ENCODE data around the gene CACNA1E. TPM values are rescaled to one million over a fixed set of nuclear protein-coding genes. Genes with fewer than 3 reads are reported as not detected.

The CACNA1E gene
- total and polyA plus RNA-seq, 2 donors = 0.01 to 0.79 TPM

DNA sequence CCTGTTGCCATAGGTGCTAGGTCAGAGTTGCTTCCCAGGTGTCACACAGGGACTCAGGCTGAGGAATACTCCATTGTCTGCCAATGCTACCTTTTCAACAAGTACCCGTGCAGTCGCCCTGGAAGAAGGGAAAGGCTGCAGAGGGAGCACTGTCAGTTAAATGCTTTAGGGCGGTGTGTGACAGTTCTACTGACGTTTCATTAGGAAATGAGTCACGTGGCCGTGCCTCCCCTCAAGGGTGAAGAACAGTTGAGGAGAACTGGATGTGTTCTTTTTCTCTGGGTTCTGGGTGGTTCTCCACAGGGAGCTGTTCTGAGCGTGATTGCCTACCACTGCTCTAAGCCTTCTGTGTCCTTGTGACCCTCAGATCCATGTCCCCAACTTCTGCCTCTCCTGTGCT is 197.6 kb downstream of the CACNA1E start:
- 73% methylated on average over 7 of the region's 7 CpGs for WGBS
- no peak for DNase-seq (ENCODE audit: extremely low spot score)
- Histone ChIP-seq H3K27ac (ENCODE audit: low read depth) (no peak overlapping the region), H3K4me3 (ENCODE audit: low read depth, low read length) (no peak overlapping the region), H3K4me1 (ENCODE audit: insufficient read depth) (no peaks in the 10 kb centered on the region), H3K36me3 (ENCODE audit: insufficient read depth) (no peaks in the 10 kb centered on the region)

DNA sequence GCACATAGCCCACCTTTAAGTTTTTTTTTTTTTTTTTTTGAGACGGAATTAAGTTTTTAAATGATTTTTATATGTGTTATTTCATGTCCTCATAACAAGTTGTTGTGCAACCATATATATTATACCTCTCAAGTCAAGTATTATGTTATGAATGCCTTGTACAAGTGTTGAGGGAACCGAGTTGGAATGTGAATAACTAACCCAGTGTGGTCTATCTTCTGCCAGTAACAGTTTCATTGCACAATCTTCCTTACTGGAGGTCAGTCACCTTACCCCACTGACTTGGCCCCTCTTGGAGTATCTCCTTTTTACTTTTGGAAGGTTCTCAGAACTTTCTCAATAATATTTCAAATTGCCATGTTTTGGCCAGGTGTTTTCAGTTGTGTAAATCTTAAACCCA is 201.9 kb downstream of the CACNA1E start:
- Histone ChIP-seq H3K36me3 (ENCODE audit: insufficient read depth) (no peaks in the 10 kb centered on the region), H3K27ac (ENCODE audit: low read depth) (no peak overlapping the region), H3K4me1 (ENCODE audit: insufficient read depth) (no peaks in the 10 kb centered on the region), H3K4me3 (ENCODE audit: low read depth, low read length) (no peak overlapping the region)
- 78% methylated on average over 2 of the region's 2 CpGs for WGBS
- DNase-seq (ENCODE audit: extremely low spot score) = no peak

DNA sequence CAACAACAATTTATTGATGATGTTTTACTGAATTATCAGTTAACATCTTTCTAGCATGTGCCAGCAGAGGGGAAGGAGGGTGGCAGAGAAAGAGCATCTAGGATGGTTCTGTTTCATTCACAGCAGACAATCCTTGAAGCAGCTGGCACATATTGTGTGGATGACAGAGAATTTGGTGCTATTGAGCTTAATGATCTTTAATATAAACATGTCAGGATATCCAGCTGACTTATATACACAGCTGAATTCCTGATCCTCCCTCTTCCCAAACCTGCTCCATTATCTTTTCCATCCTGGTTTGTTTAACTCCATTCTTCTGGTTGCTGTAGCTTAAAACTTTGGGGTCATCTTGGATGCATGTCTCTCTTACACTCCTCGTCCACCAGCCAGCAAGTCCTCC is 218.6 kb downstream of the CACNA1E start:
- no peak for DNase-seq (ENCODE audit: extremely low spot score)
- Histone ChIP-seq H3K27ac (ENCODE audit: low read depth) (no peak overlapping the region), H3K36me3 (ENCODE audit: insufficient read depth) (no peaks in the 10 kb centered on the region), H3K4me1 (ENCODE audit: insufficient read depth) (no peaks in the 10 kb centered on the region), H3K4me3 (ENCODE audit: low read depth, low read length) (no peak overlapping the region)
- 24% methylated on average over 1 of the region's 1 CpG for WGBS

DNA sequence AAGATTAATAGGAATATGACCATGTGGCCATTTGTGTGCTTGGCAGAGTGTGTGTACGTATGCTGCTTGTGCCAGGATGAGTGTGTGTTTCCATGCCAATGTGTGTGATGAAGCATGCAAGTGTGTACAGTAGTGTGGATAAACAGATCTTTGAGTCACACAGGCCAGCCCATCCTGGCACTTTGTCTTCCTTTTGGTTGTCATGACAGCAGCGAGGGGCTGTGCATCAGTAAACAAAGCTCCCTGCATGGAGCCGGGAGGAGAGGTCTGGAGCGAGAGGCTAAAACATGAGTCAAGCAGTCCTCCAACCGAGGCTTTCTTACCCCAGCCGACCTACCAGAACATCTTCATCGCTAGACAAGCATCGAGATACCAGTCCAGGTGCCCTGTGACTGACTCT is 221.2 kb downstream of the CACNA1E start:
- H3K4me1 ChIP-seq (ENCODE audit: insufficient read depth) = no peaks in the 10 kb centered on the region
- no peaks in the 10 kb centered on the region for H3K36me3 ChIP-seq (ENCODE audit: insufficient read depth)
- H3K4me3 ChIP-seq (ENCODE audit: low read depth, low read length) = no peak overlapping the region
- no peak overlapping the region for H3K27ac ChIP-seq (ENCODE audit: low read depth)
- no peak for DNase-seq (ENCODE audit: extremely low spot score)
- WGBS = 44% methylated on average over 8 of the region's 8 CpGs

DNA sequence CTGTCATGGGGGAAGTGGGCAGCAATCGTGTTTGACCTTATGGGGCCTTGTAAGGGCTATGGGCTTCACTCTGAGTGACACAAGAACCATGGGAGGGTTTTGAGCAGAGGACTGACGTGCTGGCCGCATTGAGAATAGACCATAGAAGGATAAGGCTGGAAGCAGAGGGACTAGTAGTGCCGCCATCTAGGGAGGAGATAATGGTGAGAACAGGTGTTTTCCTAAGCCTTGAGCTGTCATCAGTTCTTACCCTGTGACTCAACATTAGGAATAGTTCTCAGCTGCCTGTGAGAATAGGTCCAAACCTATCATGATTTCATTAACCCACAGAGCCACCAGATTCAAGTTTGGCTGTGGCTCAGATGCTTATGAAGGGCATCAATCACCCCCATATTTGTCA is 228.5 kb downstream of the CACNA1E start:
- Histone ChIP-seq H3K36me3 (ENCODE audit: insufficient read depth) (no peaks in the 10 kb centered on the region), H3K4me3 (ENCODE audit: low read depth, low read length) (no peak overlapping the region), H3K27ac (ENCODE audit: low read depth) (no peak overlapping the region), H3K4me1 (ENCODE audit: insufficient read depth) (no peaks in the 10 kb centered on the region)
- DNase-seq (ENCODE audit: extremely low spot score) = no peak
- WGBS = 78% methylated on average over 4 of the region's 4 CpGs

DNA sequence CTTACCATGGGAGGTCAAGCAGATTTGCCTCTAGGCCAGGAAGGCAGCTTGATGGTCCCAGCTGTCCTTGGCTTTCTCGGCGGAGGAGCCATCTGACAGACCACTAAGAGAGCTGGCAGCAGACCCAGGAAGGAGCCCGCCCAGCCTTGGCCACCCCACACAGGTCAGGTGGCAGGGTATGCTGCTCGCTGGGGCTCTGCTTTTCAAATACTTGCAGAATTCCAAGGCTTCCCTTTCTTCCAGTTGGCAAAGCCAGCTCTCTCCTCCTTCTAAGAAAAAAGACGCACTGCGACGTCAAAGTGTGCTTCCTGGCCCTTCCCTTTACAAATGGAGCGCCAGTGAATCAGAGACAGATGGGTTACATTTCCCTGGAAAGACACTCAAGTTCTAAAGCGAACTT is 229.4 kb downstream of the CACNA1E start:
- H3K4me3 ChIP-seq (ENCODE audit: low read depth, low read length) = no peak overlapping the region
- DNase-seq (ENCODE audit: extremely low spot score) = no peak
- H3K4me1 ChIP-seq (ENCODE audit: insufficient read depth) = no peaks in the 10 kb centered on the region
- H3K27ac ChIP-seq (ENCODE audit: low read depth) = no peak overlapping the region
- 62% methylated on average over 9 of the region's 9 CpGs for WGBS
- H3K36me3 ChIP-seq (ENCODE audit: insufficient read depth) = no peaks in the 10 kb centered on the region

DNA sequence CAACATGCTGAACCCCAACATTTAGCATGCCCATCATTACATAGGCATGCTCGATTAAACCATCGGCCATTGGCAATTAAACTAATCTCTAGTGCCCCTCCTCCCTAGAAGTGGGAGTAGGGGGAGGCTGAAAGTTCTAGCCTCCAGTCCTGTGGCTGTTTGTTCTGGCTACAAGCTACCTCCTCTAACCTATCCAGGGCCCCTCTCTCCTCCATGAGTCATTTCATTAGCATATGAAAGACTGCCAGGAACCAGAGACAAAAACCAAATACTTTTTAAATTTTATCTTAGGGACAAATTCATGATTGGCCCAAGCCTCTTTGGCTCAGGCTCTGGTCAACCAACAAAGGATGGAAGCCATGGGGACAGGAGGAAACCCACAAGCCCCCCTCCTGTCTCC is 231.1 kb downstream of the CACNA1E start:
- 87% methylated on average over 2 of the region's 2 CpGs for WGBS
- Histone ChIP-seq H3K4me1 (ENCODE audit: insufficient read depth) (no peaks in the 10 kb centered on the region), H3K36me3 (ENCODE audit: insufficient read depth) (no peaks in the 10 kb centered on the region), H3K27ac (ENCODE audit: low read depth) (no peak overlapping the region), H3K4me3 (ENCODE audit: low read depth, low read length) (no peak overlapping the region)
- DNase-seq (ENCODE audit: extremely low spot score) = no peak

DNA sequence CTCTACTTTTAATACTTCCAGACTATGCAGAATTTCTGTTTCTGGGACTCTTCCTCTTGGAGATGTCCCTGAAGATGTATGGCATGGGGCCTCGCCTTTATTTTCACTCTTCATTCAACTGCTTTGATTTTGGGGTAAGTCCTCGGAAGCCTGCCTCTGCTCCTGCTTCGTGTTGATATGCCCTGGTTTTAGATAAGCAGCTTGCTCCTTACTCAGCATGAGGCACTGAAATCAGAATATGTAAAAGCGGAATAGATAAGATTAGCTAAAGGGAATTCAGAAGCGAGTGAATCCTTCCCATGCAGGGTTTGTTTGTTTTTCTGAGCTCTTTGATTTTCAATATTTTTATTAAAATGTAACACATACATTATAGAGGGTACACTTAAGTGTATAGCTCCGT is 234.7 kb downstream of the CACNA1E start:
- no peaks in the 10 kb centered on the region for H3K36me3 ChIP-seq (ENCODE audit: insufficient read depth)
- 30% methylated on average over 6 of the region's 6 CpGs for WGBS
- H3K27ac ChIP-seq (ENCODE audit: low read depth) = no peak overlapping the region
- no peak for DNase-seq (ENCODE audit: extremely low spot score)
- H3K4me3 ChIP-seq (ENCODE audit: low read depth, low read length) = no peak overlapping the region
- no peaks in the 10 kb centered on the region for H3K4me1 ChIP-seq (ENCODE audit: insufficient read depth)

DNA sequence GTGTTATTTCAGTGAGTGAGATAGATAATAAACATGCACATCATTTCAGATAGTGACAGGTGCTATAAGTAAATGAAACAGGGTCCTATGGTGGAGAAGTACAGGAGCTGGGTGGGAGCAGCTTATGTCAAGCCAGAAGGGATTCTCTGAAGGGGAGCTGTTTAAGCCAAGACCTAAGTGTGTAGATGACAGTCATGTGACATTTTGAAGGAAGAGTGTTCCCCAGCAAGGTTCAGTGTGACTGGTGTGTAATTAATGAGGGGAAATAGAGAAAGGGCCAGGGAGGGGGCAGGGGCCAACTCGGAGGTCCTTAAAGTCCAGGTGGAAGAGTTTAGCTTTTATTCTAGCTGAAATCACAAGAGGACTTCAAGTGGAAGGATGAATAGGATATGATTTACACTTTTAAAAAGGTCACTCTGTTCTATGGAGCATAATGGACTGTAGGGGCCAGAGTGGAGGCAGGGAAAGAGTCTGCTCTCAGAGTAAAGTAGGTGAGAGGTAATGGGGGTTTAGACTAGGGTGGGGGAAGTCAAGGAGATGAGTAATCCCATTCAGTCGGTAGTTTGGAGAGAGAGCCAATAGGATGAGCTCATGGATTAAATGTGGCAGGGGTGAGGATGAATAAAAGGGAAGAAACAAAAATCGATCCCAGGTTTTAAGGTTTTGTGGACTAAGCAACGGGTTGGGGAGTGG is 243.1 kb downstream of the CACNA1E start:
- Histone ChIP-seq H3K4me3 (ENCODE audit: low read depth, low read length) (no peak overlapping the region), H3K27ac (ENCODE audit: low read depth) (no peak overlapping the region), H3K36me3 (ENCODE audit: insufficient read depth) (no peaks in the 10 kb centered on the region), H3K4me1 (ENCODE audit: insufficient read depth) (no peaks in the 10 kb centered on the region)
- 37% methylated on average over 4 of the region's 4 CpGs for WGBS
- no peak for DNase-seq (ENCODE audit: extremely low spot score)

DNA sequence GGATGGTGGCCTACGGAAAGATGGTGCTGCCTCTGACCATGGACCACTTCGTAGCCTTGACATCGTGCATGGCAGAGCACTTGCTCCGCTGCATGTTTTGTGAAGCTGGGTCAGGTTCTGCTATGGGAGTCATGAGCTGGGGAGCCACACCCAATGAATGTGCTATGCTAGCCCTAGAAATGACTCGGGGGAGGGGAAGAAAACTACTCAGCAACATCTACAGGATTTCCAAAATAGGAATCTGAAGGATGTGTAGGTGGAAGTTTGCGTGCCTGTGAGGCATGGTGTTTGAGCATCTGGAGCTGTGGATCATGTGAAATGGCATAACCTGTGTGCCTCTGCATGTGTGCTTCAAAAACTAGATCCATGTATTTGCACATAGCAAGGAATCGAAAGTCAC is 247.3 kb downstream of the CACNA1E start:
- WGBS = 94% methylated on average over 7 of the region's 7 CpGs
- H3K4me3 ChIP-seq (ENCODE audit: low read depth, low read length) = no peak overlapping the region
- no peaks in the 10 kb centered on the region for H3K4me1 ChIP-seq (ENCODE audit: insufficient read depth)
- DNase-seq (ENCODE audit: extremely low spot score) = no peak
- H3K27ac ChIP-seq (ENCODE audit: low read depth) = no peak overlapping the region
- no peaks in the 10 kb centered on the region for H3K36me3 ChIP-seq (ENCODE audit: insufficient read depth)

DNA sequence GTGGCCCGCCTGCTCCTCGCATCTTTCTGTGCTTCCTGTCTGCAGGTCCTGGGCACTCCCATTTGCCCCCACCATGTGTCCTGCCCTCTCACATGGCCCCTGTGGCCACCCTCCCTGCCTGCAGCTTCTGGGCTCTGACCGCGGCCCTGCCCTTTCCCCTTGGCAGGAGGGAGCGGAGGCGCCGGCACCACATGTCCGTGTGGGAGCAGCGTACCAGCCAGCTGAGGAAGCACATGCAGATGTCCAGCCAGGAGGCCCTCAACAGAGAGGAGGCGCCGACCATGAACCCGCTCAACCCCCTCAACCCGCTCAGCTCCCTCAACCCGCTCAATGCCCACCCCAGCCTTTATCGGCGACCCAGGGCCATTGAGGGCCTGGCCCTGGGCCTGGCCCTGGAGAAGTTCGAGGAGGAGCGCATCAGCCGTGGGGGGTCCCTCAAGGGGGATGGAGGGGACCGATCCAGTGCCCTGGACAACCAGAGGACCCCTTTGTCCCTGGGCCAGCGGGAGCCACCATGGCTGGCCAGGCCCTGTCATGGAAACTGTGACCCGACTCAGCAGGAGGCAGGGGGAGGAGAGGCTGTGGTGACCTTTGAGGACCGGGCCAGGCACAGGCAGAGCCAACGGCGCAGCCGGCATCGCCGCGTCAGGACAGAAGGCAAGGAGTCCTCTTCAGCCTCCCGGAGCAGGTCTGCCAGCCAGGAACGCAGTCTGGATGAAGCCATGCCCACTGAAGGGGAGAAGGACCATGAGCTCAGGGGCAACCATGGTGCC is 249.1 kb downstream of the CACNA1E start:
- Histone ChIP-seq H3K36me3 (ENCODE audit: insufficient read depth) (no peaks in the 10 kb centered on the region), H3K4me3 (ENCODE audit: low read depth, low read length) (no peak overlapping the region), H3K4me1 (ENCODE audit: insufficient read depth) (no peaks in the 10 kb centered on the region), H3K27ac (ENCODE audit: low read depth) (no peak overlapping the region)
- DNase-seq (ENCODE audit: extremely low spot score) = no peak
- WGBS = 96% methylated on average over 31 of the region's 31 CpGs

DNA sequence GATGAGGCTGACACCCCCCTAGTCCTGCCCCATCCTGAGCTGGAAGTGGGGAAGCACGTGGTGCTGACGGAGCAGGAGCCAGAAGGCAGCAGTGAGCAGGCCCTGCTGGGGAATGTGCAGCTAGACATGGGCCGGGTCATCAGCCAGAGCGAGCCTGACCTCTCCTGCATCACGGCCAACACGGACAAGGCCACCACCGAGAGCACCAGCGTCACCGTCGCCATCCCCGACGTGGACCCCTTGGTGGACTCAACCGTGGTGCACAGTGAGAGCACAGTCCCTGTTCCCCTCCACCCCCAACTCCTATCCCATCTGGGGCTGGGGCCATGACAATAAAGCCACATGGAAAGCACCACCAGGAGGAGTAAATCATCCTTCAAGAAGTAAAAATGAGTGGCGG is 250.2 kb downstream of the CACNA1E start:
- H3K4me3 ChIP-seq (ENCODE audit: low read depth, low read length) = no peak overlapping the region
- no peak overlapping the region for H3K27ac ChIP-seq (ENCODE audit: low read depth)
- H3K36me3 ChIP-seq (ENCODE audit: insufficient read depth) = no peaks in the 10 kb centered on the region
- H3K4me1 ChIP-seq (ENCODE audit: insufficient read depth) = no peaks in the 10 kb centered on the region
- no peak for DNase-seq (ENCODE audit: extremely low spot score)
- WGBS = 90% methylated on average over 14 of the region's 14 CpGs

DNA sequence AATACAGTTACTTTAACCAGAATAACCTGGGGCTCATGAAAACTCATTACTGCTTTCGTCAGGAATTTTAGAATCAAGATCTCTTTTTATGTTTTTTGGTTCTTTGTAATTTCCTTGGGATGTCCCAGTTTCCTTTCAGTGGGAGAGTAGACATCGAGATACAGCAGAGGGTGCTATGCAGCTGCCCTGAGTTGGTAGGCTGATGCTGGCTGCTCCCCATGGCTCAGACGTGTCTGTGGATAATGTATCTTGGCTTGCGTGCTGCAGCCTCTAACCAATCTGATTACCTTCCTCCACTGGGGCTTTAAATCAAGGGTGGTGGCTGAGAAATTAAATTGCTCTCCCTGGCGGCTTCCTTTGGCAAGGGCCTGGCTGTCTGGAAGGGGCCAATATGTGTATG is 253.7 kb downstream of the CACNA1E start:
- H3K36me3 ChIP-seq (ENCODE audit: insufficient read depth) = no peaks in the 10 kb centered on the region
- H3K4me1 ChIP-seq (ENCODE audit: insufficient read depth) = no peaks in the 10 kb centered on the region
- WGBS = 70% methylated on average over 5 of the region's 5 CpGs
- no peak for DNase-seq (ENCODE audit: extremely low spot score)
- H3K4me3 ChIP-seq (ENCODE audit: low read depth, low read length) = no peak overlapping the region
- no peak overlapping the region for H3K27ac ChIP-seq (ENCODE audit: low read depth)

DNA sequence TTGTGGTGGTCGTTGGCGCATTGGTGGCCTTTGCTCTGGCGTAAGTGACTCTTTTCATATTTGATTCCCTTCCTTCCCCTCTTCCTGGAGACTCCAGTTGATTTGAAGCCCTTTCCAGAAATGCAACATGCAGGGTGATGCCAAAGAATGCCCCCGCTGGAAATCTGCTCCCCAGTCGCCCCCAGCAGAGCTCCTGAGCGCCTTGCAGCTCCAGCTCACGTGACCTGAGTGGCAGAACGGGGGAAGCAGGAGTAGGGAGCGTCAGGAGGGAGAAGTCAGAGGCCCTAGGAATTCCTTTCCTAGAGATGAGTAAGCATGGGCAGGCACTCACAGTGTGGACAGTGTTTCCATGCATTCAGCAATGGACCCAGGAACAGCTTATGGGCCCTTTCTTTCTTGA is 255.9 kb downstream of the CACNA1E start:
- Histone ChIP-seq H3K4me3 (ENCODE audit: low read depth, low read length) (no peak overlapping the region), H3K27ac (ENCODE audit: low read depth) (no peak overlapping the region), H3K36me3 (ENCODE audit: insufficient read depth) (no peaks in the 10 kb centered on the region), H3K4me1 (ENCODE audit: insufficient read depth) (no peaks in the 10 kb centered on the region)
- DNase-seq (ENCODE audit: extremely low spot score) = no peak
- 82% methylated on average over 9 of the region's 9 CpGs for WGBS

Measured in urinary bladder (tissue), 4 donors.